CD4-positive, alpha-beta T cell (primary cell): ENCODE data around the gene REPS2. TPM values are rescaled to one million over a fixed set of nuclear protein-coding genes. Genes with fewer than 3 reads are reported as not detected.

Source experiments
- ATAC-seq: fragments of 200-7000 bp; cut with Tn5 transposase; one replicate; pipeline ENCODE4 v1.10.0; 2022; ENCODE audit warnings: mild to moderate bottlenecking; ENCODE audit not compliant: poor library complexity
- CTCF ChIA-PET: fragments of 350-600 bp; sonication (Branson Sonifier 250); formaldehyde crosslinking; loops from one replicate; lab custom pipeline; 2021; ENCODE audit warnings: antibody characterized with exemption, inconsistent platforms; lab: Charles Lee
- POLR2A ChIA-PET: fragments of 350-600 bp; sonication (Branson Sonifier 250); formaldehyde crosslinking; loops from one replicate; lab custom pipeline; 2021; ENCODE audit warnings: antibody characterized with exemption, inconsistent platforms; lab: Charles Lee
- DNase-seq, 14 experiments: peaks; one replicate each; pipeline ENCODE4 v3.0.0-alpha.2; 2013 to 2020; ENCODE audit warnings: mixed read lengths in 2 of 14
- H3K27ac ChIP-seq, 2 donors: one replicate each; pipeline versions ENCODE4 v1.5.1 to v1.7.0; 2013; ENCODE audit warnings: low read length in 2 of 2, low read depth in 1 of 2, mild to moderate bottlenecking in 1 of 2
- H3K27me3 ChIP-seq, 2 experiments: 1 replicate in 1 of 2; 2 replicates in 1 of 2; pipeline versions ENCODE4 v1.6.1 to v1.7.0; 2013; ENCODE audit warnings: low read length in 2 of 2, control low read depth in 1 of 2, mild to moderate bottlenecking in 1 of 2, moderate library complexity in 1 of 2; ENCODE audit not compliant: insufficient read depth in 2 of 2, control insufficient read depth in 1 of 2
- H3K36me3 ChIP-seq: one replicate; pipeline ENCODE4 v1.6.1; 2013; ENCODE audit warnings: low read length, control low read depth; ENCODE audit not compliant: insufficient read depth
- H3K4me1 ChIP-seq: one replicate; pipeline ENCODE4 v1.6.1; 2013; ENCODE audit warnings: low read length, control low read depth; ENCODE audit not compliant: insufficient read depth
- H3K4me3 ChIP-seq: one replicate; pipeline ENCODE4 v1.5.1; 2013; ENCODE audit warnings: mild to moderate bottlenecking, low read length, moderate library complexity
- H3K9me3 ChIP-seq, 2 experiments: 1 replicate in 1 of 2; 2 replicates in 1 of 2; pipeline versions ENCODE4 v1.6.1 to v1.7.0; 2013; ENCODE audit warnings: low read length in 2 of 2, mild to moderate bottlenecking in 2 of 2, control low read depth in 1 of 2, moderate library complexity in 1 of 2; ENCODE audit not compliant: control insufficient read depth in 1 of 2, insufficient read depth in 1 of 2
- H3K27ac Mint-ChIP-seq: one replicate; pipeline ENCODE4 v1.8.0; 2020; ENCODE audit warnings: mixed read lengths
- H3K27me3 Mint-ChIP-seq: one replicate; pipeline ENCODE4 v1.8.0; 2021; ENCODE audit warnings: mixed read lengths
- H3K36me3 Mint-ChIP-seq: one replicate; pipeline ENCODE4 v1.8.0; 2021; ENCODE audit warnings: low read depth, mixed read lengths
- H3K4me1 Mint-ChIP-seq: one replicate; pipeline ENCODE4 v1.8.0; 2021; ENCODE audit warnings: low read depth, mixed read lengths
- H3K4me3 Mint-ChIP-seq: one replicate; pipeline ENCODE4 v1.8.0; 2020; ENCODE audit warnings: mild to moderate bottlenecking, mixed read lengths
- H3K9me3 Mint-ChIP-seq: one replicate; pipeline ENCODE4 v1.8.0; 2020; ENCODE audit warnings: mixed read lengths
- intact Hi-C, 2 experiments: fragments of 100-400 bp; cut with DNase I in 1 of 2; cut with micrococcal nuclease in 1 of 2; formaldehyde crosslinking; loops; one replicate each; pipeline versions ENCODE4 v1.15.1 to v1.9.0; 2023 to 2025; cut with DNase I, micrococcal nuclease
- total RNA-seq, 174 experiments: library from RNA in 2 of 174; stranded (reverse) in 2 of 174; gene quantifications; one replicate each; pipeline ENCODE4 v1.2.3 and lab custom pipeline; 2021 to 2026
- TF ChIP-seq, protein P1 (sequence below): fragments of 200-600 bp; IDR thresholded peaks from one replicate; pipeline ENCODE4 v1.8.0; 2022; ENCODE audit warnings: antibody characterized with exemption, mild to moderate bottlenecking

REPS2 gene
- total RNA-seq, 2 experiments from 2014 or later, result 0.53 to 0.60 TPM

DNA sequence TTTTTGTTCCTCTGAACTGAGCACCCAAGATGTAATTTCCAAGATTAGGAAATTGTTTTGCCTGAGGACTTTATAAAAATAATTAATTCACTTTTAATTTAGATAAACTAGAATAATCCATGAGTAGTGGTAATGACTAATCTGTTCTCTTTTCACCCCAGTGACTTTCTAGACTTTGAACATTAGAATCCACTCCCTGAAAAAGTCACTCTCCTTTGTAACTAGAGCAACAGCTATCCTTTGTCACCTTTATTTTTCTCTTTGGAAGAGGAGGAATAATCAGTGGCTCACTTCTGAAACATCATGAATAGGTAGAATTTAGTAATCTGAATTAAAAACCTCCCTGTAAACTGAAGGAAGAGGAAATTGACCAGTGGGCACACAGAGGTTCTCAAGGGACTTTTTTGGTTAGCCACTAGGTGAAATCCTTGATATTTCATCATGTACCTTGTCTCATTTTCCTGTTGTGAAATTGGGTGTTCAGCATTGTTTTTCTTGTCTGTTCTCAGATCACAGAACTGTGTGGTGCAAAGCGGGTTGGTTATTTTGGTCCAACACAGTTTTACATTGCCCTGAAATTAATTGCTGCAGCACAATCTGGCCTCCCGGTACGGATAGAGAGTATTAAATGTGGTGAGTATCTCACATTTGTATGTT is 59.4 kb downstream of the REPS2 start:
- no peaks in the 10 kb centered on the region for H3K36me3 ChIP-seq
- intact Hi-C loops, result no loop called here
- no peaks in the 10 kb centered on the region for H3K27me3 ChIP-seq
- H3K4me1 Mint-ChIP-seq, result peaks cover 10% of the 10 kb centered on the region
- peaks cover 4% of the 10 kb centered on the region for H3K27me3 Mint-ChIP-seq
- H3K36me3 Mint-ChIP-seq, result no peaks in the 10 kb centered on the region
- H3K27ac ChIP-seq, result no peak overlapping the region
- TF ChIP-seq, protein P1, sequence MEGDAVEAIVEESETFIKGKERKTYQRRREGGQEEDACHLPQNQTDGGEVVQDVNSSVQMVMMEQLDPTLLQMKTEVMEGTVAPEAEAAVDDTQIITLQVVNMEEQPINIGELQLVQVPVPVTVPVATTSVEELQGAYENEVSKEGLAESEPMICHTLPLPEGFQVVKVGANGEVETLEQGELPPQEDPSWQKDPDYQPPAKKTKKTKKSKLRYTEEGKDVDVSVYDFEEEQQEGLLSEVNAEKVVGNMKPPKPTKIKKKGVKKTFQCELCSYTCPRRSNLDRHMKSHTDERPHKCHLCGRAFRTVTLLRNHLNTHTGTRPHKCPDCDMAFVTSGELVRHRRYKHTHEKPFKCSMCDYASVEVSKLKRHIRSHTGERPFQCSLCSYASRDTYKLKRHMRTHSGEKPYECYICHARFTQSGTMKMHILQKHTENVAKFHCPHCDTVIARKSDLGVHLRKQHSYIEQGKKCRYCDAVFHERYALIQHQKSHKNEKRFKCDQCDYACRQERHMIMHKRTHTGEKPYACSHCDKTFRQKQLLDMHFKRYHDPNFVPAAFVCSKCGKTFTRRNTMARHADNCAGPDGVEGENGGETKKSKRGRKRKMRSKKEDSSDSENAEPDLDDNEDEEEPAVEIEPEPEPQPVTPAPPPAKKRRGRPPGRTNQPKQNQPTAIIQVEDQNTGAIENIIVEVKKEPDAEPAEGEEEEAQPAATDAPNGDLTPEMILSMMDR, result no peak
- H3K4me3 ChIP-seq, result no peak overlapping the region
- H3K4me1 ChIP-seq, result no peaks in the 10 kb centered on the region
- no peak overlapping the region for H3K4me3 Mint-ChIP-seq
- ATAC-seq, result no peak
- H3K27ac Mint-ChIP-seq, result no peak overlapping the region
- no peaks in the 10 kb centered on the region for H3K9me3 ChIP-seq
- ChIA-PET CTCF (no interaction called here), POLR2A (no interaction called here)
- H3K9me3 Mint-ChIP-seq, result no peaks in the 10 kb centered on the region
- peak in 2 of 14 experiments; percentile 16 for DNase-seq

DNA sequence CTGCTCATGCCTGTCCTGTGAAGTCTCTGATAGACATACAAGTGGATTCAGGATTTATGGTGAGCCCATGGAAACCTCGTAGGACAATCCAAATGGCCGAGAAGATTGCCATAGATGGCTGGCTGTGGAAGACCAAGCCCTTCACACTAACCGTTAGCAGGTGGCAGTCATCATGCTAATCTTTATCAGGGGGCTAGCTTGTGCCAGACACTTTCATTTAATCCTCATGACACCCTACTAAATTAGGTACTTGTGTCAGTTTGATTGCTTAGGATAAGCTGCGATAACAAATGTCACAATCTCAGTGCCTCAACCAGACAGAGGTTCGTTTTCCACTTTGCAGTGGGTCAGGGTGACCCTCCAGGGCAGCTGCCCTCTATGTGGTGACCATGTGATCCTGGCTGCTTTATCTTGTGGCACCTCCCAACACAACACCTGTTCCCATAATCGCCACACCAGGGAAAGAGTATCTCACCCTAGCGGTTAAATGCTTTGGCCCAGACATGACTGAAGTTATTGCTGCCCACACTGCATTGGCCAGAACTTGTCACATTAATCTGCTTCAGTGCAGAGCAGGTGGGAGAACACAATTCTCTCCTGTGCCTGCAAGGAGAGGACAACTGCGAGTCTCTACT is 60.8 kb downstream of the REPS2 start:
- H3K27me3 ChIP-seq, result no peaks in the 10 kb centered on the region
- H3K27ac Mint-ChIP-seq, result no peak overlapping the region
- no peak for ATAC-seq
- intact Hi-C loops, result no loop called here
- CTCF ChIA-PET, result no interaction called here
- no peaks in the 10 kb centered on the region for H3K4me1 ChIP-seq
- H3K36me3 Mint-ChIP-seq, result no peaks in the 10 kb centered on the region
- POLR2A ChIA-PET, result no interaction called here
- H3K4me3 ChIP-seq, result no peak overlapping the region
- H3K36me3 ChIP-seq, result no peaks in the 10 kb centered on the region
- TF ChIP-seq, protein P1, result no peak
- DNase-seq, result peak in 1 of 14 experiments; percentile 4
- H3K4me3 Mint-ChIP-seq, result no peak overlapping the region
- no peaks in the 10 kb centered on the region for H3K9me3 ChIP-seq
- no peaks in the 10 kb centered on the region for H3K9me3 Mint-ChIP-seq
- H3K4me1 Mint-ChIP-seq, result peaks cover 10% of the 10 kb centered on the region
- no peak overlapping the region for H3K27ac ChIP-seq
- peaks cover 4% of the 10 kb centered on the region for H3K27me3 Mint-ChIP-seq

DNA sequence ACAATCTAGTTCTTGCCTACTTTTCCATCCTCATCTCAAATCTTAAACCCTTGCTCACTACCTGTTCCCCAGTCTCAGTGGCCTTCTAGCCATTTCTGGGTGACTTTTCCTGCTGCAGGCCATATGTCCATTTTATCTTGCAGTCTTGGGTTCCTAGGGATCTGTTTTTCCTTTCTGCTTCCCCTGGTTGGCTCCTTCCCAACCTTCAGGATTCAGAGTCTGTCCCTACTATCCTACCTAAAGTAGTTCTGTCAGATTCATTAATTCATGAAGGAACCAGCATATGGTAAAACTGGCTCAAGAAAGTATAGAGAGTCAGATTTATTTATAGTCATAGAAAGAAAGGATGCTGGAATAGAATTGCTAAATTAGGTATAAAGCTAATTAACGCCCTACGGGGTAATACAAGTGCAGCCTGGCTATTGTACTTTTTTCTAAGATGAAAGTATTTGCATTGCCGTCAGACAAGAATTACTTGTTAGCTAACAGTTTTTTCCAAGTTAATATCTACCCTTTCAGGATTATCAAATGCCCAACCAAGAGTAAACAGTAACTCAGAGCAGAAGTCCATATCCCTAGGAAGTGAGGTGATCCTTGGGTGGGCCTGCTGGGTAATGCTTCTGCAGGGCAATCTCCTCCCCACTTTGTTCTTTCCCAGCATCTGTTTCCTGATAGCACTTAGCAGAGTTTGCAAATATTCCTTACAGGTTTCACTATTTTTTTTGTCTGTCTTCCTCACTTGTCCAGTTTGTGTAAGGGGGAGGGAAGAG is 63.6 kb downstream of the REPS2 start:
- intact Hi-C loops, result no loop called here
- TF ChIP-seq, protein P1, result no peak
- POLR2A ChIA-PET, result no interaction called here
- Histone ChIP-seq H3K4me3 (no peak overlapping the region), H3K4me1 (no peaks in the 10 kb centered on the region), H3K36me3 (no peaks in the 10 kb centered on the region), H3K27ac (no peak overlapping the region), H3K9me3 (no peaks in the 10 kb centered on the region), H3K27me3 (no peaks in the 10 kb centered on the region)
- Mint-ChIP-seq H3K36me3 (no peaks in the 10 kb centered on the region), H3K27me3 (no peaks in the 10 kb centered on the region), H3K4me3 (no peak overlapping the region), H3K4me1 (no peaks in the 10 kb centered on the region), H3K27ac (no peak overlapping the region), H3K9me3 (no peaks in the 10 kb centered on the region)
- DNase-seq, result no peak
- CTCF ChIA-PET, result no interaction called here
- ATAC-seq, result no peak
